CD4-positive, alpha-beta T cell treated with Interleukin-17A for 4 hours (primary cell): Measurements from ENCODE around the gene CNTNAP2.

Experiments
- DNase-seq: peaks from one replicate; pipeline ENCODE4 v3.0.0-alpha.2; 2020; ENCODE audit warnings: mixed read lengths

The CNTNAP2 gene

DNA sequence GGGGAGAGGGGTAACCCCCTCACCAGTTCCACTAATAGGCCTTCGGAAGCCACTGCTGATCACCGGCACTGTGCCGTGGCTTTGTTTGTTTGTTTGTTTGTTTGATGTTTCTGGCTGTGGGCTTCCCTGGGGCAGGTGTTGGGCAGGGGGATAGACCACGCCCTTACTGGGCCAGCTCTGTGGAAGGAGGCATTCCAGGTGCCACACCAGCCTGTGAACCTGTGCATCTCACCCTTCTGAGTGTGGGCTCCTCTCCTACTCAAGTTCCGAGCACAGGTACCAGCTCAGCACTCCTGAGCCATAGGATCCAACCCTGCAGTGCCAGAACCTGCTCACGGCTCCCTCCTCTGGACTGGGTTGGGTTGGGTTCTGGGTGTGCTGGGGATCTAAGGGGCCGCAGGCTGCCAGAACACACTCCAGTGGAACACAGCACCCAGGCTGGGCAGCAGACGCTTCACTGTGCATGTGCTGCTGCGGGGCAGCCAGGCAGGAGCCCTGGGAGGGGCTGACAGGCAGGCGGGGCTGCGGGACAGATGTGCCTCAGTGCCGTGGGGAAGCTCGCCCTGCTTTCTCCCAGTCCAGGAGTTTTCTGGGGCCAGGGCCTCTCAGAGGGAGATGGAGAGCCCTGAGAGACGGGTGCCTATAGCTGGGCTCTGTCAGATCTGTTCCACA lies 1053.9 kb downstream of the CNTNAP2 start:
- no peak for DNase-seq

DNA sequence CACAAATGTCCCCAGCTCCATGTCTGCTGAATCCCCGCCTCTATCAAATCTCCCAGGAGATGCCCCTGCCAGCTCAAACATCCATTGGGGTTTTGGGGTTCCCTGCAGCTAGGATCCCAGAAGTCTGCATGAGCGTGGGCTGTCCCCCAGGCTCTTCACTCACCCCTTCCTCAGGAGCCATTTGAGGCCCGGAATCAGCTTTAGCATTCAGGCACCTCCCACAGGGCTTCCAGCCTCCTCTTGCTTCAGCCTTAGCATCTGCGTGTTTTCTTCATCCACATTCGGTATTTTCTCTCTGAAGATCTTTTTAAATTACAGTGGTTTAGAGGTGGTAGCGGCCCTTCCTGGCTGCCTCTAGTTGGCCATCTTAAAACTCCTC lies 1054.4 kb downstream of the CNTNAP2 start:
- DNase-seq, result no peak

DNA sequence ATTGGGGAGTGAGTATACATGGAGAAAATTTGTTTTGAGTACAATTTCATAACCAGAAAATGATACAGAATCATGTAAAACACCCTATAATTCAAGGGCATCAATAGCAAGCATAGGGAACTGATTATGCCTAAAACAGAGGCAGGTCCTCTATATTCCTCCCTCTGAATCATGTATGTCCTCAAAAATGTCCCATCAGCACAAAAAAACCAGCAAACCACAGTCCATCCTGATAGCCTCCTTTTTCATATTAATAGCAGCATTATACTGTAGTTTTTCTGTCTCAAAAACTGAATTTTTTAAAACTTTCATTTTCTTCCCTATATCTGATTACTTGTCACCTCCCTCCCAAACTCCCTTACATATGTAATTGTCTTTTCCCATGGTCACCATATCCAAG lies 1057.3 kb downstream of the CNTNAP2 start:
- DNase-seq, result no peak

DNA sequence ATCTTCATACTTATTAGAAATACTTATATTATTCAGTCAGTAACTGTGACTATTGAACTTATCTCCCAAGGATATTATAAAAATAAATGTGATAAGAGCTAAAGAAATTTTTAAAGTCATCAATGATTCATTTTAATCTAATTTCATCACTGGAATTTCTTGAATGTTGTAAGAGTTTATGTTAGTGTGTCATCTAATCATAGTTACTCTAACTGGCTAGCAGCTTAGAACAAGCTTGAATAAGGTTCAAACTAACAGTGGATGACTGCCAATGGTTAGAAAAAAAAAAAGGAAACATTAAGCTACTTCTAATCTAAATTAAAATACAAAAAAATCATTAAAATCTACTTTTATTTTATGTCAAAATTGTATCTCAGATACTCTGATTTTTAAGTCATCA lies 1066.3 kb downstream of the CNTNAP2 start:
- DNase-seq, result no peak

DNA sequence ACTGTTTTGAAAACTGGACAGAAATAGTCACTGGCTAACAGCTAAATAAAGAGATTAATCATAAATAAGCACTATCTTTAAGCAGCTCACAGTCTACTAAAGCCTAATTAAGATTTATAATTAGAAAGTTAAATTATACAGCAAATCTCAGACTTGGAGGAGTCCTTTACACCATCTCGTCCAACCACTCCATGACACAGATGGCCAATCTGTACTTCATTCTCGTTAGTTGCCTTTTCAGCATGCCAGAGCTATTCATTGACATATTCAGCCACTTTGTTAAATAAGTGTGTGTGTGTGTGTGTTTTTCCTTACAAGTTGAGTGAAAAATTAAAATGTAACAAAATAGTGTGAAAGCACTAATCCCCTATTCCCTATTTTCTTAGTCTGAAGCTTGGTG lies 1066.7 kb downstream of the CNTNAP2 start:
- no peak for DNase-seq

DNA sequence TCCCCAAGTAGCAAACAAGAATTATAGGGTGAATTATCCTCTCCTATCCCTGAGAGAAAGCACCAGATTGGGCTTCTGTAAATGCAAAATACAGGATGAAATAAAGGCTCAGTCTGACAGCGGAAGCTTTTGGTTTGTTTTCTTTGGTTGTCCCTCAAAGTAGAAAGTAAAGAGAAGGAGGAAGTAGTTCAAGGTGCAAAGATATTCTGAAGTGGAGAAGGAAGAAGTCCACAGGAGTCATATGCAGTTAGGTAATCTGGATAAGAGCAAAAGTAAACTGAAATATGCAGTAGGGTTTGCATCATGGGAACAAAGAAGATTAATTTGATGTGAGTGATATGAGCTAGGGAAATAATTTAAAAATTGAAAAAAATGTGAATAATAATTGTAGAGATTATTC lies 1071.9 kb downstream of the CNTNAP2 start:
- DNase-seq, result no peak

DNA sequence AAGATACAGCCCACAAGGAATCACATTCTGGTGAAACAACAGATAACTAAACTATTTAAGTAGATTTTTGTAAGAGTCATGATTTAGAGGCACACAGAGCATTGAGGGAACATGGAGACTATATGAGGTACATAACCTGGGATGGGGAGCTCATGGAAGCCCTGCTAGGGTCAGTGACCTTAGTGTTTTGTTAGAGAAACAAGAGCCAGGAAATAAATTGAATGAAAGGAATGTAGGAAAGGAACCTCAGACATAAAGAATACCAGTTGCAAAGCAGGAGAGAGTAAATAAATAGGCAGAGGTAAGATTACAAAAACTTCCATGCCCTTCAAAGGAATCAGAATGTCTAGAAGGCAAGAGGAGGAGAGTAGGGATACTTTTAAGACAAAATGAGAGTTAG lies 1076.9 kb downstream of the CNTNAP2 start:
- DNase-seq, result no peak

DNA sequence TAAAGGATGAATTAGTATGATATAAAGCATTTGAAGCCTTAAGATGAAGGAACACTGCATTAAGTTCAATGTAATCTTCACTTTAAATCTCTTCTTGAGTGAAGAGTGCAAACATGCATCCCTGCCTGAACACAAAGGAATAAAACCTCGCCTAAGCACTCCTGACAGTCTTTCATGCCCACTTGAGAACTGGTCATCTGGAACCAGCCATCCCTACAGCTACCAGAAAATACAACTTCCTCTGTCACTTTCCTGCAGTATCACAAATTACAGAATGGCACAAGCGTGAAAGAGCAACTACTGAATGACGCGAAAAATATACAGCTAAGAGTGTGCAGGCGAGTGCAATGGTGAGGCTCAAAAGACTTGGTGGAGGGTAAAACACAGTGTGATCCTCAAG lies 1079.9 kb downstream of the CNTNAP2 start:
- no peak for DNase-seq

DNA sequence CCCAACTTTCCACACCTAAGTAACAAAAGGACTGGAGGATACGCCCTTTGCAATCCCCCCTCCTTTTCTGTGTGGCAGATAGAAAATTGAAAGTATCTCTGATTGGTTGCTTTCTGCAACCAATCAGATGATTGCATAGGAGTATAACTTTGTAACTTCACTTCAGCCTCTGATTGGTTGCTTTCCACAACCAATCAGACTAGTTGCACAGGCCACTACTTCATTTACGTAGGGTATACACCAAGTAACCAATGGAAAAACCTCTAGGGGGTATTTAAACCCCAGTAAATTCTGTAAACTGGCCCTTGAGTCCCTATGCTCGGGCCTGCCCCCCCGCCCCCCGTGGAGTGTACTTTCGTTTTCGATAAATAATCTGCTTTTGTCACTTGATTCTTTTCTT lies 1080.4 kb downstream of the CNTNAP2 start:
- DNase-seq, result no peak

DNA sequence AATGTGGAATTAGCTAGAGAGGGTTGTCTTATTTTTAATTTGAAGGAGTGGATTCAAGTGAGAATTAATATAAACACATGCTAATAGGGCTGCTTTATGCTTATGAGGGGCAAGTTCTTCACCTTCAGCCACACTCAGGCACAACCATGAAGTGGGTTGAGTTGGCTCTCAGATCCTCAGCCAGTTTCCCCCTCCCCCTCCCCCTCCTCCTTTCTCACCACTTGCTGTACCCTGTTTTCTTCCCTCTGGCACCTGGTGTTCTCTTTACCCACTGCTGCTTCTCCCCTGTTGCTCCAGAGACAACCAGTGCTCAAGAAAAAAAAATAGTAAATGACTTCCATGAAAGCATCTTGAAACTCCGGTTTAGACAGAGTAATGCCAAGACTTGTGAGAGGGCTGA lies 1083.3 kb downstream of the CNTNAP2 start:
- DNase-seq, result no peak

DNA sequence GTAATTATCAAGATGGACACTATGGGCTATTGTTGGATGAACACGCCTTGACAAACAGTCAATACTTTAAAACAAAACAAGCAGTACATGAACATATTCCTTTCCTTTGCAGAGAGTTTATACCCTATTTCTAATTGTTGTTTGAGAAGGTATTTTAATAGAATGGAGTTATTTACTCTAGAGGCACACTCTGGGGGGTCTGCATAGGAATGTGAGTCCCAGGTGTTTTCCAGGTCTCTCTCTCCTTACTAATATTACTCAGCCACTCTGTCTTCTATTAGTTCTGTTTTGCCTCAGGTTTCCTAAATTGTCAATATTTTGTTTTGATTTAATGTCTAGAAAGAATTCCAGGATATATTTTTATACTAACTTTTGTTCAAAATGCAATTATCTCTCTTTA lies 1091.4 kb downstream of the CNTNAP2 start:
- no peak for DNase-seq

DNA sequence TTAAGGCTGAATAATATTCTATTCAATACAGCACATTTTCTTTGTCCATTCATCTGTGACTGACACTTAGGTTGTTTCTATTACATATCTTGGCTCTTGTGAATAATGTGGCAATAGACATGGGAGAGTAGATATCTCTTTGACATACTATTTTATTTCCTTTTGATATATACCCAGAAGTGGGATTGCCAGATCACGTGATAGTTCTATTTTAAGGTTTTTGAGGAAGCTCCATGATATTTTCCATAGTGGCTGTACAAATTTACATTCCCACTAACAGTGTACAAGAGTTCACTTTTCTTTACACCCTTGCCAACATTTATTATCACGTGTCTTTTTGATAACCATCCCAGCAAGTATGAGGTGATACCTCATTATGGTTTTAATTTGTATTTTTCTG lies 1114.7 kb downstream of the CNTNAP2 start:
- DNase-seq, result no peak

DNA sequence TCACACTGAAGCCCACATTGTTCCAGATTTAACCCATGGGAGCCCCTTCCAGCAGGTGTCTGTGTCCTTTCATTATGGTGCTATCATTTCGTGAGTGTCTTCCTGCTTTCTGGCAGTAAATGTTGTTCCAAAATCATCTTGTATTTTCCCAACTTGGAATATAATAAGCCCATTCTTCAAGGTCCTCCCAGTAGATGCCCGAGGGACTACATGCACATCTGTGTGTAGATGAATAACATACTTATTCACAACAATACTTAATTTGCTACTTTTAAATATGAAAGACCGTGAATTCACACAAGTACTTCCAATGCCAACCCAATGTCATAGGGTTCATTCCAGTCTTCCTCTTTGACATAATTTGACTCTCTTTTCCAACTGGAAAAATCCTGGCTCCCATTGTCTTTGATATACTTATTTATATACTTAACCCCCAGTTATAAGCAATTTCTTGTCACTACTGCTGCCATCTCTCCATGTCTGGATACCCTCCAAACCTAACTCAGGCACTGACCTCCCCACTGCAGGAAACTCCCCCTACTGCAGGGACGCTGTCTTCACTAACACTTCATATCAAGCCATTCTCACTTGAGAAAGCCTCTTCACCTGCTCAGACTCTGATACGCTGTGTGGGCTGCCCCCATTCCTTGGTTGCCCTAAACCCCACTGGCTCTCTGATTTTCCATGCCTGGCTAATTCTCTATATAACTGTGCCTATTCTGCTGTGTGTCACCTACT lies 1119.2 kb downstream of the CNTNAP2 start:
- DNase-seq, result no peak

DNA sequence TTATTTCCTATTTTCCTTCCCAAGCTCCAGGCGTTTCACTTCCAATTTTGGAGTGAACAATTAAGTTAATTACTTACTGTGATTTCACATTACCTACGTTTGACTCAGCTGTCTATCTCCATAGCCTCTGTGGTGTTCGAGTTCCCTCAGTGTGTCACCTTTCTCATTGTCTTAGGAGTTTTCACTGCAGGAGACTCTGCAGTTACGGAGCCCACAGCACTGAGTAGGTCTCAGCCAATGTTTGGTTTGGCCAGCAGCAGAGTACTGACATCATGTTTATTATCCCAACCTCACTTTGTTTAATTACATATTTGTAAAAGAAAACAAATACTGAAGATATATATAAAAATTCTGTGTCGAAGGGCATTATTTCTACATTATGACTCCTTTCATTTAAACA lies 1123.9 kb downstream of the CNTNAP2 start:
- DNase-seq, result no peak

DNA sequence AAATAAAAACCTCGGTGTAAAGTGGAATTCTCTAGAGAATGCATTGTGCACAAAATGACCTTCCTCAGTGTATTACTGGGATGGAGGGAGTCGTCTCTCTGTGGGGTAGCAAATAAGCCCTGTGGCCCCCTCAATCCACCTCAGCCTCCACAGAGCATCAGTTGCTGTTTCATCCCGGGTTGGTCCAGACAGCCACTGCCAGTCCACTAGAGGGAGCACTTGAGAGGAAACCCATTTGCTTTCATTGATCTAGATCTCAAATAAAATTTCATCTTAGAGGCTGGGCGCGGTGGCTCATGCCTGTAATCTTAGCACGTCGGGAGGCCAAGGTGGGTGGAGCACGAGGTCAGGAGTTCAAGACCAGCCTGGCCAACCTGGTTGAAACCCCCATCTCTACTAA lies 1128.7 kb downstream of the CNTNAP2 start:
- DNase-seq, result no peak

DNA sequence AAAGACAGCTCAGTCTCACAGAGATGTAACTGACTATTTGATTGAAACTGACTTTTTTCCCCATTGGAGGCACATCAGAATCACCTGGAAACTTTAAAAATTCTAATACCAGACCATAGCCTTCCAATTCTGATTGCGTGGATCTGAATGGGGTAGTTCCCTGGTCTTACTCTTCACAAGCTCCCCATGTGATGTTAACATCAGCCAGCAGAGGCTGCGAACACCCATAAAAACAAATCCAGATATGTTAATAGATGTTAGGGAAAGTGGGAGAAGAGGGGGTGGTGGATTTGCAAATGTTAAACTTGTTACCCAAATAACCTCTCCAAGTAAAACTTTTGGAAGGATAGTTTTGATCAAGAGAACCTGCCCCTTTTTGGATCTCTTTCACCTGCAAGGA lies 1133.4 kb downstream of the CNTNAP2 start:
- no peak for DNase-seq

DNA sequence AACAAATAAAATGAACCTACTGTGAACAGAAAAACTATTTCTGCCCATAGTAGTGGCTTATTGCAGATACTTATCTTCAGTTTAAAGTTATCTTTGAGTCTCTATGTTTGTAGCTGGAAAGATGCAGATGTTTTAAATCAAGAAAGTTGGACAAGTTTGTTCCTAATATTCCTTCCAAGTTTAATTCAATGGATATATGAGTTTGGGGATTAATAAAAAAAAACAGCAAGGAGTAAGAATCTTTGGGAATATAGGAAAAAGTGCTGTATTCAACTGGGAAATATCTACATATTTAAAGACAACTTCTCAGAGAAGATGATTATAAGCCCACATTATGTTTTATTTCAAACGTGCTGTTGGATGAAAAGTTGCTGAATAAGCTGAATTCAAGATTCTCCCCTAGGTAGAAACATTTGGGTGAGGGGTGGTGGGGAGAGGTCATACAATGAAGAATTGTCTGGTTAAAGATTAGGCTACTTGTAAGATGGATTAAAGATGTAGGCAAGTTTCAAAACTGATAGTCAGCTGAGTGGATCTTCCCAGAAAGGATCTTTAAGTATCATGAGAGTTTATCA lies 1135.2 kb downstream of the CNTNAP2 start:
- no peak for DNase-seq

DNA sequence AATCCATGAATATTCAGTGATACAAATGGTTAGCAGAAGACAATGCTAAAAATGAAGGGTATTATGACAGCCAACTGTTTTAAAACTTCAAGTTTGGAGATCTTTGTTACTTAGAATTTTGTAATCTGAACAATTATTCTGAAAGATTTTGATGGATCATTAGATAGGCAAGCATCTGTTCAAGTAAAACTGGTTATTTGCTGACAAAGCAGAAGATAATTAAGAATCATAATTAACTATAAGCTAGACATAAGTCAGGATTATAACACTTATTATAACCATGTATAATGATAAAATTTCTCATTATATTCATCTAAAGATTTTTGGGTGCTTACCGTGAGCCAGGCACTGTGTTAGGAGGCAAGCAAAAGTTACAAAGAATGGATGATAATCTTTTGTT lies 1145.1 kb downstream of the CNTNAP2 start:
- no peak for DNase-seq

DNA sequence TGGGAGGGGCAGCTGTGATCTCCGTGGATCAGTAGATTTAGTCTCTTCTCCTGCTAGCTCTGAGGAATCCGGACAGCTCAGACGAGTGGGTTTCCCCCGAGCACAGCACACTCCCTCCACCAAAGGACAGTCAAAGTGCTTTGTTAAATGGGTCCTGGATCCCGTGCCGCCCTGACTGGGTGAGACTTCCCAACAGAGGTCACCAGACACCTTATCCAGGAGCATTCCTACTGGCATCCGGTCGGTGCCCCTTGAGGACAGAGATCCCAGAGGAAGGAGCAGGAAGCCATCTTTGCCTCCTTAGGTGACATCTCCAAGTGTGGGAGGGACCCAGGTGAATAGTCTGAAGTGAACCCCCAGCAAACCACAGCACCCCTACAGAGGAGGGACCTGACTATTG lies 1148.9 kb downstream of the CNTNAP2 start:
- no peak for DNase-seq

DNA sequence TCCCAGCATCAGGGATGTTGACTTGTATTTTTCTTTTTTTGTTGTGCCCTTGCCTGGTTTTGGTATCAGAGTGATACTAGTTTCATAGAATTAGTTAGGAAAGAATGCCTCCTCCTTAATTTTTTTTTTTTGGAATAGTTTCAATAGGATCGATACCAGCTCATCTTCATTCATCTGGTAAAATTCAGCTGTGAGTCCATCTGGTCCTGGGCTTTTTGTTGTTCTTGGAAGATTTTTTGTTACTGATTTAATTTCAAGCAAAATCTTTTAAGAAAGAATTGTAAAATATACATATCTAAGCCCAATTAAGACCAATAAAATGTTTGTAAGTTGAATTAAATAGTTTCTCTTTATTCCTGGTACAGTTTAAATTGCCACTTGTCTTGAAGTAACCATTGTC lies 1159.5 kb downstream of the CNTNAP2 start:
- no peak for DNase-seq

DNA sequence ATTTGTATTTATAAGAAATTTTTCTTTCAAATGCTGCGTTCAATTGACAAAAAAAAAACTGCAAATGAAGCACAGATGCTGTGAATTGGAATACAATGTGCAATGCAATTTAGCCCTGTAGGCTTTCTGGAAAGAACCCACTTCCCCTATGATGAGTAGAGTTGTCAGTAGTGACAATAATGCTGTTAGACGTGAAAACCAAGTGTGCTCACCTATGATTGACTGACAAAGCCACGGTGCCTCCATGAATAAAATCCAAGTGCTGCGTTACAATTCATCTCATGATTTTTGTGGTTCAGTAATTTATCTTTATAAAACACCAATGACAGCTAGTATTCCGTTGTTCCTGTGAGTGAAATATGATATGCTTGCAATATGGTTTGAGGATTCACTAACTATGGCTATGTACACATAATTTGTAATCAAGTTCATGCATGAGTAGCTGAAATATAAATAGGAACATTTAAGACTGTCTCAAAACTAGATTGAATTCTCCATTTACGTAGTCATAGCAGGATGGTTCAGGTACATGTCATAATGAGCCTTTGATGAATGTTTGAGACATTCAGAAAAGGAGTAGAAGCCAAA lies 1160.3 kb downstream of the CNTNAP2 start:
- DNase-seq, result no peak

DNA sequence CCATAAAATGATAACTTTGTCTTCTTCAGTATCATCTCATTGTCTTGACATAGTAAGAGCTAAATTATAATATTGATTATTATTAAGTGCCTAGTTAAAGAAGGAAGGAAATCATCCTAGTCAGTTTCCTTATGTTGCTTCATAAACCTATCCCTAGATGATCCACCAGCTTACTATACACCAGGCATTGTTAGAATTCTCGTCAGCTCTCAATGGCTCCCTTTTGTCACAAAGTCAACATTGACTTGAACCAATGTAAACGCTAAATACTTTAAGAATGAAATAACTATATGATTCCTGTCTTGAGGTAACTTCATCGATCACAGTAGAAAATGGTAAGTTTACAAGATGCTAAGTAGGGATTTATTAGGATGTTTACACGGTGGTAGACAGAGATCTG lies 1162.9 kb downstream of the CNTNAP2 start:
- DNase-seq, result no peak

DNA sequence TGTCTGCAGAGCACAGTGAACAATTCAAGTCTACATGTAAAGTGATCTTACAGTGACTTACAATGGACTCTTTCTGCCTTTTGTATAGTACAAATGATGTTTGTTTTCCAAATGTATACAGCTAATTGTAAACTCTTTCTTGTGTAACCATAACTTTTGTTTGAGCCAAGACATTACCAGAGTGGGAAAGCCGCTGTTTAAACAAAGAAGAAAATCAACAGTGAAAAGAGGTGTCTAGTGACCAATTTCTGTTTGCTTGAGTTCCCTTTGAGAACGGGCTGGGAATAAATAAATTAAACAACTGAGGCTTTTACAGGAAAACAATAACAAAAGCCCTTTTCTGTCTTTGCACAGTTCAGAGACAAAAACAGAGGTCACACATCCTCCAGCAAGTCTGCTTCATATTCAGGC lies 1163.4 kb downstream of the CNTNAP2 start:
- no peak for DNase-seq

DNA sequence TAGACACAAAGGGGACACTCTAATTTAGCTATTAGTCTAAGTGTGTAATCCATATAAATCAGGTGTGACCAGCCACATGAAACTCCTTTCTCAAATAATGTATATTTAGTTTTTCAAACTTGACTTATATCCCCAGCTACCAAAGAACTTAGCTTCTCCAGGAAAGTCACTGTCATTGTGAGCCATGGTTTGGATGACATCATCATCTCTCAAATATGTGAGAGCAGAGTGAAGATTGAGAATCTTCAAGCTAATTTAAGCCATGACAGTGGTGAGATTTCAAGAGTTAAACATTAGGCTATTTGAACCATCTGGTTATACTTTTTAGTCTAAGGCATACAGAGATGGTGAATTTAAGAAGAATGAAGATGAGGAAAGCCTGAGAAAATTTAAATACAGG lies 1165.6 kb downstream of the CNTNAP2 start:
- no peak for DNase-seq
